Germinal center (tissue), 1 donor: Measurements from ENCODE around the gene PRXL2B.
"Not testable (repeated sequence)": the region's sequence is repeated elsewhere in the genome, so short reads cannot be mapped to it uniquely, and the experiment has no call there.

Experiments
- DNase-seq: peaks from one replicate; pipeline ENCODE4 v3.0.0; 2012; ENCODE audit warnings: mixed read lengths, low spot score

The PRXL2B gene

GRCh38 chr1:2614145-2614544, 27.6 kb downstream of the PRXL2B start:
- DNase-seq: no peak

GRCh38 chr1:2617971-2618470, 31.4 kb downstream of the PRXL2B start:
- DNase-seq: no peak

- DNase-seq: no peak
Observed at GRCh38 chr1:2623571-2624337, 37.2 kb downstream of the PRXL2B start.

- no peak for DNase-seq
Observed at GRCh38 chr1:2624735-2625300, 38.2 kb downstream of the PRXL2B start.

GRCh38 chr1:2625311-2625710, 38.7 kb downstream of the PRXL2B start:
- no peak for DNase-seq

GRCh38 chr1:2625748-2626147, 39.2 kb downstream of the PRXL2B start:
- not testable (repeated sequence) for DNase-seq

GRCh38 chr1:2627746-2628145, 41.2 kb downstream of the PRXL2B start:
- DNase-seq: no peak

GRCh38 chr1:2628191-2628932, 41.8 kb downstream of the PRXL2B start:
- no peak for DNase-seq

GRCh38 chr1:2628933-2629626, 42.5 kb downstream of the PRXL2B start:
- no peak for DNase-seq

GRCh38 chr1:2629627-2630497, 43.3 kb downstream of the PRXL2B start:
- DNase-seq: no peak

GRCh38 chr1:2630498-2631135, 44.0 kb downstream of the PRXL2B start:
- no peak for DNase-seq

- no peak for DNase-seq
Observed at GRCh38 chr1:2631136-2632050, 44.8 kb downstream of the PRXL2B start.

GRCh38 chr1:2632051-2632430, 45.5 kb downstream of the PRXL2B start:
- no peak for DNase-seq

- DNase-seq: no peak
Observed at GRCh38 chr1:2632561-2633361, 46.2 kb downstream of the PRXL2B start, which contains the start of gene MMEL1. Gene MMEL1, minus strand, starts transcription at chr1:2633016. Its CDS starts 3,532 bp downstream, at chr1:2629484.

GRCh38 chr1:2633366-2633935, 46.9 kb downstream of the PRXL2B start:
- no peak for DNase-seq

GRCh38 chr1:2633936-2634491, 47.4 kb downstream of the PRXL2B start:
- DNase-seq: no peak

GRCh38 chr1:2635361-2636010, 48.9 kb downstream of the PRXL2B start:
- no peak for DNase-seq

- DNase-seq: no peak
Observed at GRCh38 chr1:2636733-2637132, 50.2 kb downstream of the PRXL2B start.
